Activated CD8-positive, alpha-beta T cell treated with anti-CD3 and anti-CD28 coated beads for 36 hours (primary cell): Measurements from ENCODE around the gene PLEKHA6. TPM values are rescaled to one million over a fixed set of nuclear protein-coding genes. Genes with fewer than 3 reads are reported as not detected.

Experiments
- ATAC-seq: fragments of 200-7000 bp; cut with Tn5 transposase; one replicate; pipeline ENCODE4 v1.10.0; 2021; ENCODE audit warnings: mild to moderate bottlenecking, moderate library complexity
- CTCF ChIA-PET: fragments of 350-600 bp; sonication (Branson Sonifier 250); formaldehyde crosslinking; loops from one replicate; lab custom pipeline; 2021; ENCODE audit warnings: antibody characterized with exemption; lab: Charles Lee
- POLR2A ChIA-PET: fragments of 350-600 bp; sonication (Branson Sonifier 250); formaldehyde crosslinking; loops from one replicate; lab custom pipeline; 2021; ENCODE audit warnings: antibody characterized with exemption; lab: Charles Lee
- DNase-seq: peaks from one replicate; pipeline ENCODE4 v3.0.0-alpha.2; 2020
- H3K27ac Mint-ChIP-seq: one replicate; pipeline ENCODE4 v1.8.0; 2021; ENCODE audit warnings: mild to moderate bottlenecking, mixed read lengths
- H3K27me3 Mint-ChIP-seq: one replicate; pipeline ENCODE4 v1.8.0; 2021; ENCODE audit warnings: mixed read lengths
- H3K36me3 Mint-ChIP-seq: one replicate; pipeline ENCODE4 v1.8.0; 2021; ENCODE audit warnings: low read depth, mixed read lengths
- H3K4me1 Mint-ChIP-seq: one replicate; pipeline ENCODE4 v1.8.0; 2021; ENCODE audit warnings: low read depth, mixed read lengths
- H3K4me3 Mint-ChIP-seq: one replicate; pipeline ENCODE4 v1.8.0; 2021; ENCODE audit warnings: mild to moderate bottlenecking, moderate library complexity, mixed read lengths
- H3K9me3 Mint-ChIP-seq: one replicate; pipeline ENCODE4 v1.8.0; 2021; ENCODE audit warnings: mixed read lengths
- CTCF ChIP-seq: fragments of 200-600 bp; IDR thresholded peaks from one replicate; pipeline ENCODE4 v1.8.0; 2022; ENCODE audit warnings: antibody characterized with exemption, mild to moderate bottlenecking
- intact Hi-C: fragments of 100-400 bp; cut with micrococcal nuclease; formaldehyde crosslinking; loops from one replicate; pipeline ENCODE4 v1.10.0; 2022
- total RNA-seq, 2 experiments: library from RNA; stranded (reverse); gene quantifications; one replicate each; pipeline ENCODE4 v1.2.3, GENCODE V29; 2021

The PLEKHA6 gene
- total RNA-seq, 2 experiments from 2014 or later, result 3.0 to 3.7 TPM

GRCh38 chr1:204407295-204407971 is 47.7 kb upstream of the PLEKHA6 start:
- Mint-ChIP-seq H3K36me3 (peaks cover 71% of the 10 kb centered on the region), H3K4me3 (peak overlapping the region; percentile 99), H3K27me3 (no peaks in the 10 kb centered on the region), H3K9me3 (no peaks in the 10 kb centered on the region), H3K27ac (peak overlapping the region; percentile 100), H3K4me1 (peaks cover 27% of the 10 kb centered on the region)
- peak; percentile 28 for DNase-seq
- CTCF ChIA-PET, result interaction anchor here (1.0 to 4.9 kb wide), 6 partner anchors 9 to 245 kb away, joined by 3 to 99 read pairs (median 6); no protein-coding TSS in a partner anchor
- POLR2A ChIA-PET, result interaction anchor here (0.6 to 4.7 kb wide), 8 partner anchors 8 to 552 kb away, joined by 3 to 27 read pairs (median 4); partner anchors contain the start of genes MDM4 and PIK3C2B
- TF ChIP-seq CTCF, result no peak
- no peak for ATAC-seq
- intact Hi-C loops, result no loop called here

GRCh38 chr1:204406621-204407020 is 46.9 kb upstream of the PLEKHA6 start:
- ChIA-PET CTCF (interaction anchor here (1.0 to 4.9 kb wide), 5 partner anchors 8 to 244 kb away, joined by 3 to 99 read pairs (median 5); no protein-coding TSS in a partner anchor), POLR2A (interaction anchor here (0.9 to 4.7 kb wide), 5 partner anchors 7 to 100 kb away, joined by 5 to 27 read pairs (median 8); partner anchors contain the start of gene PIK3C2B)
- intact Hi-C loops, result no loop called here
- peaks cover 77% of the 10 kb centered on the region for H3K36me3 Mint-ChIP-seq
- peak overlapping the region; percentile 99 for H3K4me3 Mint-ChIP-seq
- H3K4me1 Mint-ChIP-seq, result peaks cover 31% of the 10 kb centered on the region
- ATAC-seq (no peak), DNase-seq (no peak)
- TF ChIP-seq CTCF, result no peak
- no peaks in the 10 kb centered on the region for H3K27me3 Mint-ChIP-seq
- H3K27ac Mint-ChIP-seq, result peak overlapping the region; percentile 83
- no peaks in the 10 kb centered on the region for H3K9me3 Mint-ChIP-seq

GRCh38 chr1:204405988-204406387 is 46.3 kb upstream of the PLEKHA6 start:
- POLR2A ChIA-PET, result interaction anchor here (0.9 kb wide), 1 partner anchor 28 kb away, joined by 8 read pairs; no protein-coding TSS in a partner anchor
- CTCF ChIA-PET, result interaction anchor here (0.6 to 1.5 kb wide), 2 partner anchors 8 to 97 kb away, joined by 3 to 4 read pairs; no protein-coding TSS in a partner anchor
- Mint-ChIP-seq H3K27ac (peak overlapping the region; percentile 83), H3K4me3 (peak overlapping the region; percentile 99), H3K4me1 (peaks cover 35% of the 10 kb centered on the region), H3K27me3 (no peaks in the 10 kb centered on the region), H3K36me3 (peaks cover 77% of the 10 kb centered on the region), H3K9me3 (no peaks in the 10 kb centered on the region)
- no peak for ATAC-seq
- no peak for DNase-seq
- no peak for TF ChIP-seq CTCF
- intact Hi-C loops, result no loop called here

GRCh38 chr1:204404629-204405028 is 44.9 kb upstream of the PLEKHA6 start:
- no peak for ATAC-seq
- Mint-ChIP-seq H3K4me3 (peak overlapping the region; percentile 31), H3K4me1 (peaks cover 37% of the 10 kb centered on the region), H3K27ac (peak overlapping the region; percentile 68), H3K27me3 (no peaks in the 10 kb centered on the region), H3K9me3 (no peaks in the 10 kb centered on the region), H3K36me3 (peaks cover 70% of the 10 kb centered on the region)
- no peak for TF ChIP-seq CTCF
- CTCF ChIA-PET, result interaction anchor here (0.8 to 5.3 kb wide), 2 partner anchors 41 to 98 kb away, joined by 3 to 17 read pairs; no protein-coding TSS in a partner anchor
- intact Hi-C loops, result no loop called here
- no peak for DNase-seq
- POLR2A ChIA-PET, result no interaction called here

GRCh38 chr1:204402391-204402790 is 42.7 kb upstream of the PLEKHA6 start:
- TF ChIP-seq CTCF, result no peak
- intact Hi-C loops, result no loop called here
- peaks cover 44% of the 10 kb centered on the region for H3K4me1 Mint-ChIP-seq
- H3K36me3 Mint-ChIP-seq, result peaks cover 58% of the 10 kb centered on the region
- H3K27me3 Mint-ChIP-seq, result no peaks in the 10 kb centered on the region
- ATAC-seq, result no peak
- POLR2A ChIA-PET, result interaction anchor here (0.7 kb wide), 1 partner anchor 102 kb away, joined by 3 read pairs; no protein-coding TSS in a partner anchor
- DNase-seq, result no peak
- CTCF ChIA-PET, result interaction anchor here (1.2 to 5.3 kb wide), 2 partner anchors 39 to 101 kb away, joined by 3 to 17 read pairs; no protein-coding TSS in a partner anchor
- no peaks in the 10 kb centered on the region for H3K9me3 Mint-ChIP-seq
- peak overlapping the region; percentile 73 for H3K27ac Mint-ChIP-seq
- no peak overlapping the region for H3K4me3 Mint-ChIP-seq
